Thymus (tissue), 11 donors: ENCODE measurements around the gene HPS6. TPM values are rescaled to one million over a fixed set of nuclear protein-coding genes. Genes with fewer than 3 reads are reported as not detected.
A peak's percentile ranks its signal among the peaks of the same experiment; 100 is the strongest.

Source experiments
- DNase-seq, 9 donors: peaks; one replicate each; pipeline ENCODE4 v3.0.0-alpha.2; 2013; ENCODE audit warnings: low spot score in 9 of 9, low read depth in 6 of 9, missing footprints in 1 of 9
- H3K27ac ChIP-seq, 2 donors: one replicate each; pipeline ENCODE4 v1.5.1; 2013; ENCODE audit warnings: control low read depth in 1 of 2, low read depth in 1 of 2, low read length in 1 of 2, mild to moderate bottlenecking in 1 of 2, moderate library complexity in 1 of 2
- H3K27me3 ChIP-seq, 2 donors: one replicate each; pipeline ENCODE4 v1.5.1; 2013; ENCODE audit warnings: low read length in 1 of 2; ENCODE audit not compliant: control insufficient read depth in 2 of 2, insufficient read depth in 1 of 2
- H3K36me3 ChIP-seq, 2 donors: one replicate each; pipeline ENCODE4 v1.5.1; 2013; ENCODE audit warnings: low read length in 1 of 2, mild to moderate bottlenecking in 1 of 2, moderate library complexity in 1 of 2; ENCODE audit not compliant: control insufficient read depth in 2 of 2, insufficient read depth in 2 of 2
- H3K4me1 ChIP-seq, 2 donors: one replicate each; pipeline ENCODE4 v1.5.1; 2013; ENCODE audit warnings: low read length in 2 of 2; ENCODE audit not compliant: control insufficient read depth in 2 of 2, insufficient read depth in 2 of 2
- H3K4me3 ChIP-seq, 2 donors: one replicate each; pipeline ENCODE4 v1.5.1; 2013; ENCODE audit warnings: low read length in 2 of 2, control low read depth in 1 of 2, mild to moderate bottlenecking in 1 of 2
- H3K9me3 ChIP-seq, 2 donors: one replicate each; pipeline ENCODE4 v1.5.1; 2013; ENCODE audit warnings: low read length in 1 of 2, mild to moderate bottlenecking in 1 of 2; ENCODE audit not compliant: control insufficient read depth in 2 of 2, insufficient read depth in 1 of 2
- WGBS: extraction: QIAGEN DNeasy Blood & Tissue Kit; methylation state at CpG from one replicate; pipeline ENCODE4 v1.1.7; 2013; 5-methylcytosine and 5-hydroxymethylcytosine counted together
- polyA plus RNA-seq: library from polyadenylated mRNA; stranded (reverse); fragments of 200-250 nt; gene quantifications from one replicate; pipeline ENCODE4 v1.2.3, GENCODE V29; 2013
- total RNA-seq: library from RNA; stranded (reverse); fragments of 120-200 nt; gene quantifications from one replicate; pipeline ENCODE4 v1.2.4, GENCODE V29; 2013
- donor health status: healthy.

HPS6 gene
- total and polyA plus RNA-seq, 2 donors = 8.7 to 15.3 TPM

- H3K9me3 ChIP-seq = peaks cover 0 to 2% of the 10 kb centered on the region in 2 donors
- no peak overlapping the region for H3K27ac ChIP-seq
- H3K4me3 ChIP-seq = peak overlapping the region; percentile 81 to 89
- H3K27me3 ChIP-seq = no peaks in the 10 kb centered on the region
- WGBS = 59% methylated on average over 7 of the region's 7 CpGs
- H3K36me3 ChIP-seq = peaks cover 32% of the 10 kb centered on the region in 2 donors
- H3K4me1 ChIP-seq = peaks cover 42 to 57% of the 10 kb centered on the region in 2 donors
- no peak for DNase-seq
These were observed 48.3 kb downstream of the HPS6 start for GRCh38 chr10:102113261-102113955.

DNA sequence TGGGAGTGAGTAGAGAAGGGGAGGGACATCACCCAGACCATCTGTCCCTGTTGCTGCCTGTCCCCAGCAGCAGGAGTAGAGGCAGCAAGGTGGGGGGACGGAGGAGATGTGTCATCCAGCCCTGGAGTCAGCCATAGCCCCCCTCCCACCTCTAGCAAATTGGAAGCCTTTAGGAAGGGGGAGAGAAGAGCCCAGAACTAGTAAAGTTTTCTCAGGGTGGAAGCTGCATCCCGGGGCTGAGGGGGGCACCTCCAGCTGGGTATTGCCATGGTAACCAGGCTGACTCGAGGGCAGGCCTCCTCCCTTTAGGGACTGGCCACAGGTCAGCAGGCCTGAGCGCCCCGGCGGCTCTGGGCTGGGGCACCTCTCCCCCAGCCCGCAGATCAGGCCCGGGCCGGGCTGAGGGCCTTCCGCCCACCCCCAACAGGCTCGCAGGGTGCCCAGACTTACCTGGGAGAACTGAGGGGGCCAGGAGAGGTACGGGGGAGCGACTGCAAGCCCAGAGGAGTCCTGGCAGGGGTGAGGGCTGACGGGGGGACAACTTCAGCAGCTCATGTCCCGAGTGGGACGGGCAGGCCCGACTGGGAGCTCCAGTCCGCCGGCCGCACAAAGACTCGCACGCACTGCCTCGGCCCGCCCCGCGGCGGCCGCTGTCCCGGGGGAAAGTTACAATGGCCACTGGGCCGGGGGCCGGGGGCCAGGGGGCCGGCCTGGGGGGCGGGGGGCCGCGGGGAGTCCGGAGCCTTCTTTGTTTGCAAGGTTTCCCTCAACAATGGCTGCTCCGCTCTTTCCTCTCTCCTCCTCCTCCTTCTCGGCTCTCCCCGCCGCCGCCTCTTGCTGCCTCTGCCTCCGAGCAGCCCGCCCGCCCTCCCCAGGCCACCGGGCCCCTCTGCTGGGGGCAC, 49.1 kb downstream of the HPS6 start:
- peak in 1 of 9 donors; percentile 40 for DNase-seq
- H3K27me3 ChIP-seq = no peaks in the 10 kb centered on the region
- H3K27ac ChIP-seq = peak overlapping the region; percentile 89 to 96
- WGBS = under 1% methylated on average over 45 of the region's 45 CpGs
- peaks cover 0 to 2% of the 10 kb centered on the region in 2 donors for H3K9me3 ChIP-seq
- H3K36me3 ChIP-seq = peaks cover 24% of the 10 kb centered on the region in 2 donors
- peak overlapping the region; percentile 81 to 89 for H3K4me3 ChIP-seq
- peaks cover 50 to 65% of the 10 kb centered on the region in 2 donors for H3K4me1 ChIP-seq

DNA sequence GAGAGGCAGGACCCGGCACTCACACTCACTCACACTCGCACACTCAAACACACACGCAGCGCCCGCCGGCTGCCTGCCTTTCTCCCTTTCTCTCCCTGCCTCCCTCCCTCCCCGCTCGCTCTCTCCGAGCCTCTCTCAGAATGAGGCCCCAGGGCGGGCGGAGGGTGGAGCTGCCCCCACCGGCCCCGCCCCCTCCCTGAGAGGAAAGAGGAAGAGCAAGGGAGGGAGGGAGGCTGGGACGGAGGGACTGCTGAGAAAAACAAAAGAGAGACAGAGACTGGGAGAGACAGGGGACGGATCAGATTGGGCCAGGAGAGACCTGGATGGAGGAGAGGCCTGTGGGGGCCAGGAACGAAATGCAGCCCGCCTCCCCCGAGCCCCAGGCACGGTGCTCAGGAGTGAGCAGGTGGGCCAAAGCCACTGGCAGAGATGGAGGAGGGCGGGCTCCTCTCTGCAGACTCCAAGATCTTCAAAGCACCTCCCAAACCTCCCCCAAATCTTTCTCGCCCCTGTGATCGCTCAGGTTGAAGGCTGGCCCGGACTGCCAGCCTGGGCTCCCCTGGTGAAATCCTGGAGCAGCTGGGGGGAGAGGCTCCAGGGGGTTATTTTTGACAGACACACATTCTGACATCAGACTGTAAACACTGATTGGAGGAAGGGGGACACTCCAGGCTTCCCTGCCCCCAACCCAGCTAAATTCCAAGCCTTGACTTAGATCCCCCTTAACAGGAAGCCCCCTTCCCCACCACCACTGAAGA, 49.9 kb downstream of the HPS6 start:
- Histone ChIP-seq H3K4me3 (peak overlapping the region; percentile 81 to 89), H3K27ac (peak overlapping the region; percentile 89 to 96), H3K4me1 (peaks cover 52 to 72% of the 10 kb centered on the region in 2 donors), H3K27me3 (no peaks in the 10 kb centered on the region), H3K36me3 (peaks cover 16% of the 10 kb centered on the region in 2 donors), H3K9me3 (peaks cover 0 to 2% of the 10 kb centered on the region in 2 donors)
- under 1% methylated on average over 23 of the region's 23 CpGs for WGBS
- peak in 5 of 9 donors; percentile 83 to 96 (median 88) for DNase-seq

- H3K4me1 ChIP-seq = peaks cover 52 to 74% of the 10 kb centered on the region in 2 donors
- DNase-seq = peak in 3 of 9 donors; percentile 29 to 71 (median 39)
These were observed 50.6 kb downstream of the HPS6 start for GRCh38 chr10:102115775-102116174.

DNA sequence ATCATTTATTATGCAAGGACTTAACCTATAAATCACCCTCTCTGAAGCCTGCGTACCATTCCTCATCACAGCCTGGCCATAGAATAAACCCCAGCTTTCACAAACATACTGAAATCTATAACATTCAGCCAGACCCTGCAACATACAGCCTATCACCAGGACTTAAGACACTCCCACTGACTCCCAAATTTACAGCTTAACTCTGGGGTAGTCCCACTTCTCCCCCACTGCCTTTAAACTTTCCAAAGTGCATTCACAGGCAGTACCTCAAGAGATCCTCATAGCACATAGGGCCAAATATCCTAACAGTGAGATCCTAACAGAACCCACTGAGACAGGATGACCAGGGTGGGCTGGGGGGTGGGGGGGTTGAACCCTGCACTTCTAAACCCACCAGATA, 51.5 kb downstream of the HPS6 start:
- Histone ChIP-seq H3K9me3 (peaks cover 2% of the 10 kb centered on the region in 2 donors), H3K4me1 (peaks cover 59 to 83% of the 10 kb centered on the region in 2 donors), H3K4me3 (no peak overlapping the region), H3K27ac (peak overlapping the region; percentile 96 to 99), H3K36me3 (no peaks in the 10 kb centered on the region), H3K27me3 (no peaks in the 10 kb centered on the region)
- 97% methylated on average over 1 of the region's 1 CpG for WGBS
- no peak for DNase-seq

More at GRCh38 chr10:102115775-102116174, 50.6 kb downstream of the HPS6 start:
- 2% methylated on average over 3 of the region's 3 CpGs for WGBS
- Histone ChIP-seq H3K27ac (peak overlapping the region; percentile 89 to 96), H3K4me3 (peak overlapping the region; percentile 81 to 89), H3K36me3 (peaks cover 8 to 9% of the 10 kb centered on the region in 2 donors), H3K9me3 (peaks cover 2% of the 10 kb centered on the region in 2 donors), H3K27me3 (no peaks in the 10 kb centered on the region)

Other genes starting within 250 kb of the HPS6 start
- gene OGA, start 246.9 kb upstream of the HPS6 start, total RNA-seq = 104 TPM
- gene OGA, start 246.9 kb upstream of the HPS6 start, polyA plus RNA-seq = 154 TPM
- gene KCNIP2, start 221.5 kb upstream of the HPS6 start, total RNA-seq = 0.85 TPM
- 1.3 TPM for gene KCNIP2, start 221.5 kb upstream of the HPS6 start, polyA plus RNA-seq
- gene ARMH3, start 9.2 kb upstream of the HPS6 start, total RNA-seq = 8.7 TPM
- 18.2 TPM for gene ARMH3, start 9.2 kb upstream of the HPS6 start, polyA plus RNA-seq
- gene LDB1, start 55.0 kb downstream of the HPS6 start, total RNA-seq = 52.0 TPM
- gene LDB1, start 55.0 kb downstream of the HPS6 start, polyA plus RNA-seq = 42.7 TPM
- gene PPRC1, start 67.7 kb downstream of the HPS6 start, total RNA-seq = 7.6 TPM
- 19.3 TPM for gene PPRC1, start 67.7 kb downstream of the HPS6 start, polyA plus RNA-seq
- 64.9 TPM for gene NOLC1, start 87.0 kb downstream of the HPS6 start, total RNA-seq
- 42.5 TPM for gene NOLC1, start 87.0 kb downstream of the HPS6 start, polyA plus RNA-seq
- 0.19 TPM for gene ELOVL3, start 160.9 kb downstream of the HPS6 start, total RNA-seq
- gene ELOVL3, start 160.9 kb downstream of the HPS6 start, polyA plus RNA-seq = 0.48 TPM
- 0.05 TPM for gene PITX3, start 176.2 kb downstream of the HPS6 start, total RNA-seq
- 0.02 TPM for gene PITX3, start 176.2 kb downstream of the HPS6 start, polyA plus RNA-seq
- 9.6 TPM for gene GBF1, start 180.2 kb downstream of the HPS6 start, total RNA-seq
- gene GBF1, start 180.2 kb downstream of the HPS6 start, polyA plus RNA-seq = 11.1 TPM